Activated CD4-positive, alpha-beta T cell treated with anti-CD3 and anti-CD28 coated beads, Interleukin-2, Interleukin-6, amounts not matched to agents 100 ng/mL and 50 ng/mL, durations not matched to agents 16 hours and 8 hours (primary cell): ENCODE data around the gene RASGRP2.

Source experiments
- DNase-seq: peaks from one replicate; pipeline ENCODE4 v3.0.0-alpha.2; 2020

The RASGRP2 gene

GRCh38 chr11:64743591-64744543, at the start of gene RASGRP2:
TSS of gene RASGRP2 (minus strand) at chr11:64744142. CDS start at chr11:64742866, 1,276 bp downstream.
- DNase-seq, result peak; percentile 85

- DNase-seq, result no peak
Observed at GRCh38 chr11:64792482-64792881, 48.5 kb upstream of the RASGRP2 start.

GRCh38 chr11:64791781-64792291, 47.9 kb upstream of the RASGRP2 start:
- no peak for DNase-seq

GRCh38 chr11:64790205-64791095, 46.5 kb upstream of the RASGRP2 start:
- DNase-seq, result no peak

- DNase-seq, result no peak
Observed at GRCh38 chr11:64789331-64790204, 45.6 kb upstream of the RASGRP2 start.

GRCh38 chr11:64788321-64789215, 44.6 kb upstream of the RASGRP2 start:
- DNase-seq, result no peak

GRCh38 chr11:64787526-64788320, 43.8 kb upstream of the RASGRP2 start:
- peak; percentile 59 for DNase-seq

- DNase-seq, result no peak
Observed at GRCh38 chr11:64786308-64786707, 42.4 kb upstream of the RASGRP2 start.

GRCh38 chr11:64784813-64785581, 41.1 kb upstream of the RASGRP2 start:
- no peak for DNase-seq

GRCh38 chr11:64778473-64779298, 34.7 kb upstream of the RASGRP2 start, which contains the start of gene SF1:
TSS of gene SF1 (minus strand) at chr11:64778542. CDS start at chr11:64778392, 150 bp downstream.
- peak; percentile 100 for DNase-seq

GRCh38 chr11:64778223-64778472, 34.2 kb upstream of the RASGRP2 start:
- DNase-seq, result no peak

- DNase-seq, result peak; percentile 87
Observed at GRCh38 chr11:64777449-64778222, 33.7 kb upstream of the RASGRP2 start.

- no peak for DNase-seq
Observed at GRCh38 chr11:64776875-64777274, 32.9 kb upstream of the RASGRP2 start.

- no peak for DNase-seq
Observed at GRCh38 chr11:64776425-64776824, 32.5 kb upstream of the RASGRP2 start.

- DNase-seq, result no peak
Observed at GRCh38 chr11:64774144-64774543, 30.2 kb upstream of the RASGRP2 start.

GRCh38 chr11:64772303-64773018, 28.5 kb upstream of the RASGRP2 start:
- no peak for DNase-seq

- DNase-seq, result no peak
Observed at GRCh38 chr11:64771861-64772260, 27.9 kb upstream of the RASGRP2 start.
